ENCODE results near the gene IQGAP3.

IQGAP3 gene

DNA sequence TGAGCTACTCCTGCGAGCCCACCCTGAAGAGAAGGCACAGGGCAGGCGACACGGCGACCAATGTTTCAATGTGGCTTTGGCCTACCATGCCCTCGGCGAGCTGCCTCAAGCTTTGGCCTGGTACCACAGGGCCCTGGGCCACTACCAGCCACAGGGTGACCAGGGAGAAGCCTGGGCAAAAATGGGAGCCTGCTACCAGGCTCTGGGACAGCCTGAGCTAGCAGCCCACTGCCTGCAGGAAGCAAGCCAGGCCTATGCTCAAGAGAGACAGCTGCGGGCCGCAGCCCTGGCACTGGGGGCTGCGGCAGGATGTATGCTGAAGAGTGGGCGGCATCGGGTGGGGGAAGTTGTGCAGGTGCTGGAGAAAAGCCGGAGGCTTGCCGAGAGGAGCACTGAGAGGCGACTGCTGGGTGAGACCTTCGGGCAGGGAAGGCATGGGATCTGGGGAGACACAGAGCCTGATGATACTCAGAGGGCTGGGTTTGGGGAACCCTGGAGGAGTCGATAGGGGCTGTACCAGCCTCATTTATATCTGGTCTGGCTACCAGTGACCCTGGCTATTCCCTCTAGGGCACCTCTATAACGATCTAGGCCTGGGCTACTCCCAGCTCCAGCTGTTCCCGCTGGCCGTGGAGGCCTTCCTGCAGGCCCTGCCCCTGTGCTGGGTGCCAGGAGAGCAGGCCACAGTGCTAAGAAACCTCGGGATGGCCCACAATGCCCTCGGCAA, 9.5 kb upstream of the IQGAP3 start:
- TF ChIP-seq, protein P1, sequence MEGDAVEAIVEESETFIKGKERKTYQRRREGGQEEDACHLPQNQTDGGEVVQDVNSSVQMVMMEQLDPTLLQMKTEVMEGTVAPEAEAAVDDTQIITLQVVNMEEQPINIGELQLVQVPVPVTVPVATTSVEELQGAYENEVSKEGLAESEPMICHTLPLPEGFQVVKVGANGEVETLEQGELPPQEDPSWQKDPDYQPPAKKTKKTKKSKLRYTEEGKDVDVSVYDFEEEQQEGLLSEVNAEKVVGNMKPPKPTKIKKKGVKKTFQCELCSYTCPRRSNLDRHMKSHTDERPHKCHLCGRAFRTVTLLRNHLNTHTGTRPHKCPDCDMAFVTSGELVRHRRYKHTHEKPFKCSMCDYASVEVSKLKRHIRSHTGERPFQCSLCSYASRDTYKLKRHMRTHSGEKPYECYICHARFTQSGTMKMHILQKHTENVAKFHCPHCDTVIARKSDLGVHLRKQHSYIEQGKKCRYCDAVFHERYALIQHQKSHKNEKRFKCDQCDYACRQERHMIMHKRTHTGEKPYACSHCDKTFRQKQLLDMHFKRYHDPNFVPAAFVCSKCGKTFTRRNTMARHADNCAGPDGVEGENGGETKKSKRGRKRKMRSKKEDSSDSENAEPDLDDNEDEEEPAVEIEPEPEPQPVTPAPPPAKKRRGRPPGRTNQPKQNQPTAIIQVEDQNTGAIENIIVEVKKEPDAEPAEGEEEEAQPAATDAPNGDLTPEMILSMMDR (IDR thresholded peaks at IDR 0.05; ENCODE audit: insufficient read depth, low read depth, low read length, missing control alignments): no peak
- H3K4me3 ChIP-seq (ENCODE audit: low read length): no peak overlapping the region
- no peak for DNase-seq (ENCODE audit: low read depth)

DNA sequence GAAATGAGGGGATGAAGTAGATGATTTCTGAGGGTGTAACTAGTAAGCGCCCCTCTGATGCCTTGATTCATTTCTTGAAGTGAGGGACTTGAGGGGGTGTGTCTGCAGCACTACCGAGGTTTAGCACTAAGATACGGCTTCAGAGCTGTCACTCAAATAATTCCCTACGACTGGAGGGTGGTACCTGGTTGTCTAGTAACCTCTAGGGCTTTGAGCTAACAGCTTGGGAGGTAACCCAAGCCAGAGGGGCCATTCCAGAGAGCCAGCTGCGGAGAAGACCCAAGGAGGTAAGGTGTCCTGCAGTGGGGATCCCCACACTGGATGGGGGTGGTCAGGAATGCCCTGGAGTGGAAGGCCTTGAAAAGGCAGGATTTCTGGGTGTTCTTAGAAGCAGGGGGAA, 7.1 kb upstream of the IQGAP3 start, which contains the start of gene TTC24:
TTC24 (plus strand) TSS at position 252 of the 400 bp plus-strand sequence. CDS start 1,642 bp downstream, outside the sequence.
- TF ChIP-seq, protein P1 (IDR thresholded peaks at IDR 0.05; ENCODE audit: insufficient read depth, low read depth, low read length, missing control alignments): no peak
- DNase-seq (ENCODE audit: low read depth): no peak
- no peak within 1 kb of the TSS for H3K4me3 ChIP-seq (ENCODE audit: low read length)

DNA sequence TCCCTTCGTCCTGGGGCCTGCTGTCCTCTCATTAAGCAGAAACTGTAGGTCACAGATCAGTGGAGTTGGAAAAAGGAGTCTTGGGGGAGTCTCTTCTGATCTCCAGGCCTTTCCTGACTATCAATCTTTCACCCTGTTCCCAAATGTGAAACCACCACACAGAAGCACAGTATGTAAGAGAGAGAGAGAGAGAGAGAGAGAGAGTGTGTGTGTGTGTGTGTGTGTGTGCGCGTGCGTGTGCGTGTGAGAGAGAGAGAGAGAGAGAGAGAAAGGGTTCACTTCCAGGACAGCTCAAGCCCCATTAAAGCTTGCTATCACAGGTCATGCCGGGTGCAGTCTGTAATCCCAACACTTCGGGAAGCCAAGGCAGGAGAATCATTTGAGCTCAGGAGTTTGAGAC, 5.7 kb upstream of the IQGAP3 start:
- DNase-seq (ENCODE audit: low read depth): no peak
- TF ChIP-seq, protein P1 (IDR thresholded peaks at IDR 0.05; ENCODE audit: insufficient read depth, low read depth, low read length, missing control alignments): no peak
- H3K4me3 ChIP-seq (ENCODE audit: low read length): no peak overlapping the region

DNA sequence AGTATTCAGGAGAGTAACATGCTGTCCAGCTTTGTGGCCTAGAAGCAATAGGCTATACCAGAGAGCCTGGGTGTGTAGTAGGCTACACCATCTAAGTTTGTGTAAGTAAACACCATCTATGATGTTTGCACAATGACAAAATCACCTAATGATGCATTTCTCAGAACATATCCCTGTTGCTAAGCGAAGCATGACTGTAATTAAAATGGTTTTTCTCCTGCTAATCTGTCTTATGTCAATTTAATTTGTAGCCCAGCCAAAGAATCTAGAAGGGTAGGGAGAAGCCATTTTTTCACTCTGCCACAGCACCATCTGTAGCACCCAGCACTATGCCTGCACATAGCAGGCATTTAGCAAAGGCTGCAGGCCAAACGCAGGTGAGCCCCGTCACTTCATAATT, 5.2 kb upstream of the IQGAP3 start:
- DNase-seq (ENCODE audit: low read depth): no peak
- no peak overlapping the region for H3K4me3 ChIP-seq (ENCODE audit: low read length)
- TF ChIP-seq, protein P1 (IDR thresholded peaks at IDR 0.05; ENCODE audit: insufficient read depth, low read depth, low read length, missing control alignments): no peak

DNA sequence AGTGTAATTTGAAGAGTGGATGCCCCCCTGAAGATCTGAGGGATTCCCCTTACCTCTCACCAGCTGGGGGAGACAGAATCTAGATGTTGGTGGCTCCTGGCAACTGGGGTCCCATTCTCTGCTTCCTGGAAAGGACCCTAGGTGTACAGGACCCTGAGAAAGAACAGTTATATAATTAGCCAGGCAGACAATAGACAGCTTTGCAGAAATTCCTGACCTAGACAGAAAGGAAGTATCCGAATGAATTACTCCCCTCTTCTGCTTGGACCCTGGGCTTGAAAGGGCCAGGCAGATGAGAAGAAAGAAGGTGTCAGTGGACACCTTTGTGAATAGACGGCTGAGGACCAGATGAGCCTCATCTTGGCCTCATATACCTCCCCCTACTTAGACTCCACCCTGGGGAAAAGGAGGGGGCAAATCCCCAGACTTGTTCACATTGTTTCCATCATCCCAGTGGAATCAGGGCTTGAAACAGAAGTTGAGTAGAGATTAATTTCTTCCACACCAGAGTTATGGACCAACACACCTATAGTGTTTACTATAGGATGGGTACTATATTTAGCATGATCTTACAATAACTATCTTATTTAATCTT, 1.8 kb upstream of the IQGAP3 start:
- no peak for DNase-seq (ENCODE audit: low read depth)
- no peak overlapping the region for H3K4me3 ChIP-seq (ENCODE audit: low read length)
- TF ChIP-seq, protein P1 (IDR thresholded peaks at IDR 0.05; ENCODE audit: insufficient read depth, low read depth, low read length, missing control alignments): no peak

DNA sequence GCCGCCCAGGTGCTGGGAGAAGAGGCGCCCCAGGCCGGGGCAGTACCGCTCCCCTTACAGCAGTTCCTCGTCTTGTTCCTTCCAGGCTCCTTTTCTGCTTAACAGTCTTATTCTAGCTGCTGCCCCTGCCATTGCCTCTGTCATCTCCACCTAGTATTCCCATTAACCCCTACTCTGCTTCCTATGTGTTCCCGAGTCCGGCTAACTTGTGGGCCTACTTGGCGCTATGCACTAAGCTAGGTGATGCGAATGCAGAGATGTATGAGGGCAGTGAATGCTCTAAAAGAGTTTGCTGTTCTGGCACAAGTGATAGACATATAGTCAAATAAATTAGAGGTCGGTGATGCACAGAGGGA, 276 bp upstream of the IQGAP3 start:
- TF ChIP-seq, protein P1 (IDR thresholded peaks at IDR 0.05; ENCODE audit: insufficient read depth, low read depth, low read length, missing control alignments): no peak
- DNase-seq (ENCODE audit: low read depth): no peak
- peak overlapping the region; percentile 65 for H3K4me3 ChIP-seq (ENCODE audit: low read length)
